HFF-Myc (cell line): Measurements from ENCODE around the gene ARMH1.

Experiments used
- DNase-seq: peaks from one replicate; pipeline ENCODE4 v3.0.0-alpha.2; 2011; ENCODE audit warnings: low read depth; ENCODE audit errors: extremely low read depth
- H3K4me3 ChIP-seq: replicated peaks from 2 replicates; pipeline ENCODE4 v1.5.1; 2011; ENCODE audit warnings: low read depth, mild to moderate bottlenecking, control low read depth, low read length
- CTCF ChIP-seq: IDR thresholded peaks from 2 replicates; pipeline ENCODE4 v1.5.1; 2012; ENCODE audit warnings: mild to moderate bottlenecking, low read depth, low read length, control low read depth; ENCODE audit errors: missing control alignments

ARMH1 gene

GRCh38 chr1:44645476-44646244 is 28.9 kb upstream of the ARMH1 start:
- no peak overlapping the region for H3K4me3 ChIP-seq
- no peak for TF ChIP-seq CTCF

GRCh38 chr1:44646261-44647110 is 28.0 kb upstream of the ARMH1 start:
- TF ChIP-seq CTCF: no peak
- H3K4me3 ChIP-seq: no peak overlapping the region
- DNase-seq: no peak

More at GRCh38 chr1:44645476-44646244, 28.9 kb upstream of the ARMH1 start:
- DNase-seq: no peak

- no peak for TF ChIP-seq CTCF
- no peak overlapping the region for H3K4me3 ChIP-seq
- no peak for DNase-seq
These were observed 26.6 kb upstream of the ARMH1 start for GRCh38 chr1:44647896-44648295.

- no peak for DNase-seq
- TF ChIP-seq CTCF: no peak
- H3K4me3 ChIP-seq: no peak overlapping the region
These were observed 25.8 kb upstream of the ARMH1 start for GRCh38 chr1:44648529-44649250.

- TF ChIP-seq CTCF: no peak
- no peak overlapping the region for H3K4me3 ChIP-seq
- no peak for DNase-seq
These were observed 24.7 kb upstream of the ARMH1 start for GRCh38 chr1:44649788-44650158.

- TF ChIP-seq CTCF: no peak
- no peak for DNase-seq
- no peak overlapping the region for H3K4me3 ChIP-seq
These were observed 24.2 kb upstream of the ARMH1 start for GRCh38 chr1:44650159-44650831.
